NB4 (cell line): ENCODE results near the gene MEGF8.

Experiments used
- MAX ChIP-seq: IDR thresholded peaks from 2 replicates; pipeline ENCODE4 v1.6.1; 2011; ENCODE audit warnings: low read depth, low read length
- POLR2A ChIP-seq: IDR thresholded peaks from 2 replicates; pipeline ENCODE4 v1.6.1; 2011; ENCODE audit warnings: mild to moderate bottlenecking; ENCODE audit not compliant: insufficient read length; ENCODE audit errors: extremely low read depth
- TF ChIP-seq, protein P1 (sequence below): IDR thresholded peaks from one replicate; pipeline ENCODE4 v1.5.1; 2012; ENCODE audit warnings: low read depth, low read length

- TF ChIP-seq, protein P1, sequence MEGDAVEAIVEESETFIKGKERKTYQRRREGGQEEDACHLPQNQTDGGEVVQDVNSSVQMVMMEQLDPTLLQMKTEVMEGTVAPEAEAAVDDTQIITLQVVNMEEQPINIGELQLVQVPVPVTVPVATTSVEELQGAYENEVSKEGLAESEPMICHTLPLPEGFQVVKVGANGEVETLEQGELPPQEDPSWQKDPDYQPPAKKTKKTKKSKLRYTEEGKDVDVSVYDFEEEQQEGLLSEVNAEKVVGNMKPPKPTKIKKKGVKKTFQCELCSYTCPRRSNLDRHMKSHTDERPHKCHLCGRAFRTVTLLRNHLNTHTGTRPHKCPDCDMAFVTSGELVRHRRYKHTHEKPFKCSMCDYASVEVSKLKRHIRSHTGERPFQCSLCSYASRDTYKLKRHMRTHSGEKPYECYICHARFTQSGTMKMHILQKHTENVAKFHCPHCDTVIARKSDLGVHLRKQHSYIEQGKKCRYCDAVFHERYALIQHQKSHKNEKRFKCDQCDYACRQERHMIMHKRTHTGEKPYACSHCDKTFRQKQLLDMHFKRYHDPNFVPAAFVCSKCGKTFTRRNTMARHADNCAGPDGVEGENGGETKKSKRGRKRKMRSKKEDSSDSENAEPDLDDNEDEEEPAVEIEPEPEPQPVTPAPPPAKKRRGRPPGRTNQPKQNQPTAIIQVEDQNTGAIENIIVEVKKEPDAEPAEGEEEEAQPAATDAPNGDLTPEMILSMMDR: no peak
- no peak for TF ChIP-seq MAX
- TF ChIP-seq POLR2A: no peak
Measured at GRCh38 chr19:42276284-42276683, 49.2 kb upstream of the MEGF8 start.
